ENCODE data around the gene MYL10.

GRCh38 chr7:101614939-101615302 lies 14.2 kb downstream of the MYL10 start:
- no peak for TF ChIP-seq POLR2A (IDR thresholded peaks at IDR 0.05; ENCODE audit: borderline replicate concordance, extremely low read depth, insufficient read depth, insufficient read length)
- TF ChIP-seq ATF3 (IDR thresholded peaks at IDR 0.05) = no peak
- no peak for TF ChIP-seq POLR2AphosphoS5 (IDR thresholded peaks at IDR 0.05; ENCODE audit: low read depth, low read length)
- TF ChIP-seq REST (IDR thresholded peaks at IDR 0.05; ENCODE audit: low read depth) = no peak
- TF ChIP-seq CTCF (IDR thresholded peaks at IDR 0.05 in 2 of 3, conservative IDR thresholded peaks at IDR 0.05 in 1 of 3; ENCODE audit: borderline replicate concordance in 1 of 3, insufficient read depth in 1 of 3, low read depth in 2 of 3, low read length in 2 of 3) = no peak
- TF ChIP-seq CEBPB (IDR thresholded peaks at IDR 0.05; ENCODE audit: low read depth) = no peak
- TF ChIP-seq MAX (IDR thresholded peaks at IDR 0.05) = no peak
